Nephron progenitor cell (in vitro differentiated cells): ENCODE results near the gene GNAZ.

Source experiments
- DNase-seq: peaks from one replicate; pipeline ENCODE4 v3.0.0; 2021
- H3K27ac Mint-ChIP-seq: 2 replicates; pipeline ENCODE4 v1.8.0; 2021; ENCODE audit warnings: mild to moderate bottlenecking, moderate library complexity, mixed read lengths
- H3K27me3 Mint-ChIP-seq: 2 replicates; pipeline ENCODE4 v1.8.0; 2021; ENCODE audit warnings: mild to moderate bottlenecking, low read depth, mixed read lengths; ENCODE audit not compliant: poor library complexity
- H3K36me3 Mint-ChIP-seq: 2 replicates; pipeline ENCODE4 v1.8.0; 2021; ENCODE audit warnings: low read depth, mixed read lengths
- H3K4me1 Mint-ChIP-seq: 2 replicates; pipeline ENCODE4 v1.8.0; 2021; ENCODE audit warnings: mixed read lengths
- H3K4me3 Mint-ChIP-seq: 2 replicates; pipeline ENCODE4 v1.8.0; 2021; ENCODE audit warnings: mild to moderate bottlenecking, moderate library complexity, mixed read lengths
- H3K9me3 Mint-ChIP-seq: 2 replicates; pipeline ENCODE4 v1.8.0; 2021; ENCODE audit warnings: mild to moderate bottlenecking, moderate library complexity, mixed read lengths
- TF ChIP-seq, protein P1 (sequence below): fragments of 200-600 bp; sonication (generic); IDR thresholded peaks from 2 replicates; pipeline ENCODE4 v1.5.0; 2021; ENCODE audit warnings: antibody characterized with exemption

Gene GNAZ

DNA sequence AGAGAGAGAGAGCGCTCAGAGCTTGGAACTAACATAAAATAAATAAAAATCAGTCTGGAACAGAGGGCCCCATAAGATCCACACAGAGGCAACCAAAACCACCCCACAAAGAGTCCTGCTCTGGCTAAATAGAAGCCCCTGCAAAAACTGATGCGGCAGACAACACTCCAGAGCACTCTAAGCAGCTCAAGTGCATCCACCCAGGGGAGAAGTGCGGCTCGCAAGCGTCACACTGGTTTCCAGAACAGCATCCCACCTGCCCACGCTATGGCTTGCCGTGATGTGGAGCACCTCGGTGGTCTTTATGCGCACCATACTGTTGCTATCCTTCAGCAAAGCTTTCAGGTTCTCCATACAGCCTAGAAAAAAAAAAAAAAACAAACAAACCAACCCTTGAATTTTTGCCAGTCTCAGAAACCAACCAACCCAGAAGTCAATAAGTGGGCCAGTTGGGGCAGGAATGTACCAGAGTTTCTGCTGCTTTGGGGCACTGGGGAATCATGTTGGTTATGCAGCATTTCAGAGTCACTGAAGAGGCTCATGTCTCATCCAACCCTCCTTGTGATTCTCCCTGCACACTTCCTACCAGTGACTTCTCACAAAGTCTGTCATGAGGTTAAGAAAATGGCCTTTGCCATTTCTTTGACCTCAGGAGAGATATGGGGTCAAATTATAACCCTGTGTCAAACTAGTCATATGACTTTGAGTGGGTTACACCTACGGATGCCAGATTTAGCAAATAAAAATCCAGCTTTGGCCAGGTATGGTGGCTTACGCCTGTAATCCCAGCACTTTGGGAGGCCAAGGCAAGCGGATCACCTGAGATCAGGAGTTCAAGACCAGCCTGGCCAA is 68.5 kb downstream of the GNAZ start:
- no peaks in the 10 kb centered on the region for H3K36me3 Mint-ChIP-seq
- no peaks in the 10 kb centered on the region for H3K9me3 Mint-ChIP-seq
- peaks cover 2% of the 10 kb centered on the region for H3K27me3 Mint-ChIP-seq
- TF ChIP-seq, protein P1, sequence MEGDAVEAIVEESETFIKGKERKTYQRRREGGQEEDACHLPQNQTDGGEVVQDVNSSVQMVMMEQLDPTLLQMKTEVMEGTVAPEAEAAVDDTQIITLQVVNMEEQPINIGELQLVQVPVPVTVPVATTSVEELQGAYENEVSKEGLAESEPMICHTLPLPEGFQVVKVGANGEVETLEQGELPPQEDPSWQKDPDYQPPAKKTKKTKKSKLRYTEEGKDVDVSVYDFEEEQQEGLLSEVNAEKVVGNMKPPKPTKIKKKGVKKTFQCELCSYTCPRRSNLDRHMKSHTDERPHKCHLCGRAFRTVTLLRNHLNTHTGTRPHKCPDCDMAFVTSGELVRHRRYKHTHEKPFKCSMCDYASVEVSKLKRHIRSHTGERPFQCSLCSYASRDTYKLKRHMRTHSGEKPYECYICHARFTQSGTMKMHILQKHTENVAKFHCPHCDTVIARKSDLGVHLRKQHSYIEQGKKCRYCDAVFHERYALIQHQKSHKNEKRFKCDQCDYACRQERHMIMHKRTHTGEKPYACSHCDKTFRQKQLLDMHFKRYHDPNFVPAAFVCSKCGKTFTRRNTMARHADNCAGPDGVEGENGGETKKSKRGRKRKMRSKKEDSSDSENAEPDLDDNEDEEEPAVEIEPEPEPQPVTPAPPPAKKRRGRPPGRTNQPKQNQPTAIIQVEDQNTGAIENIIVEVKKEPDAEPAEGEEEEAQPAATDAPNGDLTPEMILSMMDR: no peak
- no peak overlapping the region for H3K27ac Mint-ChIP-seq
- no peak for DNase-seq
- H3K4me3 Mint-ChIP-seq: peak overlapping the region; percentile 62
- H3K4me1 Mint-ChIP-seq: peaks cover 43% of the 10 kb centered on the region

DNA sequence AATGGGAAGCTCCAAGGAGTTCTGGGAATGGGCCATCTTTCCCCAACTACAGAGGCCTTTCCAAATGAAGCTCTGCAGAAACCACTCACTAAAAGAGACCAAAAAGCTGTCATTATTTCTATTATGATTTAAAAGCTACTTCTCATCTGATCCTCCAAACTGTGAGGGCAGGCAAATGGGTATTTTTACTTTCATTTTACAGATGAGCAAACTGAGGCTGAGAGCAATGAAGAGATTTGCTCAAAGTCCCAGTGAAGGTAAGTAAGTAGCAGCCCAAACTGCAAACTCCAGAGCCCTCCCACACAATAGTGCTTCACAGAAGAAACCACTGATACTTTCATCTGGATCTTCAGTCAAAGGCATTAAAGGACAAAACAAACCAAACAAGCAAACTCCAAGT is 70.1 kb downstream of the GNAZ start:
- Mint-ChIP-seq H3K9me3 (no peaks in the 10 kb centered on the region), H3K4me1 (peaks cover 53% of the 10 kb centered on the region), H3K27me3 (no peaks in the 10 kb centered on the region), H3K27ac (no peak overlapping the region), H3K36me3 (no peaks in the 10 kb centered on the region), H3K4me3 (no peak overlapping the region)
- DNase-seq: no peak
- TF ChIP-seq, protein P1: no peak

DNA sequence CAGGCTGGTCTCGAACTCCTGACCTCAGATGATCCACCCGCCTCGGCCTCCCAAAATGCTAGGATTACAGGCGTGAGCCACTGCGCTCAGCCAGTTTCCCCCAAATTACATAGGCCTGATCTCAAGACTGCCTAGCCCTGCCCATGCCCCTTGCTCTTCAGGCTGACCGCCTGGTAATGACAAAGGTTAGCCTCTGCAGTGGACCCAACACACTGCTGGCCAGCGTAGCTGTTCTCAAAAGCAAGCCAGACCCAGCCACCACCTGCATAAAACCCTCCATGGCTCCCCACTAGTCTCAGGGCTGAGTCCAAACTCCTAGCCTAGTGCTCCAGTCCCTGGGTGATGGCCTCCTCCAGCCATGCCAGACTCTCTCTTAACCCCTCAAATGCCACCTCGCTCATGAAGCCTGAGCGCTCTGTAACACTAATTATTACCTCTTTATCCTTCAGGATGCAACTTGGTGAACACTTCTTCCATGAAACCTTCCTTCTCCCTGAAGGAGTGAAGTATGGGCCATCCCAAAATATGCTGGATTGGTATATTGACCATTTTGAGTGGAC is 72.3 kb downstream of the GNAZ start:
- TF ChIP-seq, protein P1: no peak
- peak overlapping the region; percentile 69 for H3K4me3 Mint-ChIP-seq

DNA sequence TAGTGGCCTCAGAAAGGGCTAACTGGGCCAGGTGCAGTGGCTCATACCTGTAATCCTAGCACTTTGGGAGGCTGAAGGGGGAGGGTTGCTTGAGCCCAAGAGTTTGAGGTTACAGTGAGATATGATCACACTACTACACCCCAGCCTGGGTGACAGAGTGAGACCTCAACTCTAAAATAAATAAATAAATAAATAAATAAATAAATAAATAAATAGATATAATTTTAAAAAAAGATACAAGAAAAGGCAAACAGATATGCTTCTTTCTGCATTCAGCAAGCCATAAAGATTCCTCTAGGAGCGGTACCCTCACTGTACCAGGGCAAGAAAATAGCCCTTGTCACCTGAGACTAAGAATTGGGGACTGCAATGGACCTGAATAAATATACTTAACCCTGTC is 72.8 kb downstream of the GNAZ start:
- H3K36me3 Mint-ChIP-seq: no peaks in the 10 kb centered on the region
- no peak overlapping the region for H3K4me3 Mint-ChIP-seq
- TF ChIP-seq, protein P1: no peak
- DNase-seq: no peak
- H3K9me3 Mint-ChIP-seq: no peaks in the 10 kb centered on the region
- no peak overlapping the region for H3K27ac Mint-ChIP-seq
- H3K4me1 Mint-ChIP-seq: peaks cover 73% of the 10 kb centered on the region
- H3K27me3 Mint-ChIP-seq: no peaks in the 10 kb centered on the region

More for the DNA sequence above, 72.3 kb downstream of the GNAZ start:
- no peaks in the 10 kb centered on the region for H3K36me3 Mint-ChIP-seq
- H3K27ac Mint-ChIP-seq: peak overlapping the region; percentile 89
- H3K27me3 Mint-ChIP-seq: no peaks in the 10 kb centered on the region
- no peaks in the 10 kb centered on the region for H3K9me3 Mint-ChIP-seq
- peaks cover 73% of the 10 kb centered on the region for H3K4me1 Mint-ChIP-seq
- no peak for DNase-seq

DNA sequence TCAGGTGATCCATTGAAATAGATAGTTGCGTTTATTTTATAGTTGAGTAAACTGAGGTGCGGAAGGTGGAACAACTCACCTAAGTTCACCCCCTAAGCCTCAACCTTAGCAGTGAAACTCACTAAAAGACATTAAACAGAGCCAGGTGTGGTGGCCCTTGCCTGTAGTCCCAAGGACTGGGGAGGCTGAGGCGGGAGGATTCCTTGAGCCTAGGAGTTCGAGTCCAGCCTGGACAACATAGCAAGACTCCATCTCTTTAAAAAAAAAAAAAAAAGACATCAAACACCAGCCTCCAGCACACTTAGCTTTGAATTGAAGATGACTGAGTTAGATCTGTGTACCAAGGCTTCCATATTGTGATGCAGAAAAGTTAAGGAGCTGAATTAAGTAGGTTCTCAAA is 74.1 kb downstream of the GNAZ start:
- H3K4me1 Mint-ChIP-seq: peaks cover 72% of the 10 kb centered on the region
- no peak for DNase-seq
- TF ChIP-seq, protein P1: no peak
- no peak overlapping the region for H3K4me3 Mint-ChIP-seq
- no peaks in the 10 kb centered on the region for H3K27me3 Mint-ChIP-seq
- no peaks in the 10 kb centered on the region for H3K9me3 Mint-ChIP-seq
- H3K36me3 Mint-ChIP-seq: no peaks in the 10 kb centered on the region
- no peak overlapping the region for H3K27ac Mint-ChIP-seq
